Measurements from ENCODE around the gene USP34. TPM values are rescaled to one million over a fixed set of nuclear protein-coding genes. Genes with fewer than 3 reads are reported as not detected.

Gene USP34
- total and polyA plus RNA-seq, 9 of the 15 experiments (the other 6 are each of a cell fraction or from before 2014, with no cell fraction given): 19.8 to 108 (median 67.8) TPM

- no peak for TF ChIP-seq ZNF512 (tag; IDR thresholded peaks at IDR 0.05)
- peak; percentile 69 for TF ChIP-seq NCOR1 (IDR thresholded peaks at IDR 0.05)
- TF ChIP-seq KLF6 (CRISPR knock-in tag; IDR thresholded peaks at IDR 0.05; ENCODE audit: borderline replicate concordance): peak; percentile 70; the same call in 1 of the 2 replicates
- 0 out of 2 replicates have a peak, but pooled peaks have one; percentile 44 for TF ChIP-seq GTF2A2 (tag; IDR thresholded peaks at IDR 0.05)
Observed at GRCh38 chr2:61288070-61288841, 182.6 kb downstream of the USP34 start (continued).

- Histone ChIP-seq H3K4me3 (no peak overlapping the region), H3K4me1 (replicated peaks in 1 of 2; ENCODE audit: control insufficient read depth in 2 of 2, insufficient read depth in 2 of 2, low read length in 2 of 2) (peaks cover 3 to 21% of the 10 kb centered on the region in 2 experiments; a peak in 3 of 5 replicates), H3K79me2 (ENCODE audit: control insufficient read depth, insufficient read depth, low read length) (peaks cover 4% of the 10 kb centered on the region; the same call in 1 of the 3 replicates), H2AFZ (ENCODE audit: low read depth, low read length) (no peak overlapping the region), H3K9me3 (replicated peaks; ENCODE audit: control insufficient read depth, insufficient read depth, low read depth, low read length) (no peaks in the 10 kb centered on the region), H3K27me3 (ENCODE audit: control insufficient read depth in 2 of 2, insufficient read depth in 2 of 2, low read length in 2 of 2) (no peaks in the 10 kb centered on the region), H3K4me2 (ENCODE audit: insufficient read depth, low read length) (no peak overlapping the region), H3K9me1 (ENCODE audit: control insufficient read depth, insufficient read depth, low read length) (no peaks in the 10 kb centered on the region), H3K36me3 (ENCODE audit: control insufficient read depth, insufficient read depth, low read length) (peaks cover 50% of the 10 kb centered on the region; the same call in 2 of the 3 replicates), H3K27ac (ENCODE audit: extremely low read depth, low read depth, low read length) (peak overlapping the region; percentile 69; the same call in 2 of the 3 replicates), H3K9ac (ENCODE audit: insufficient read depth in 1 of 2, low read depth in 2 of 2, low read length in 2 of 2) (0 out of 4 replicates have a peak overlapping the region, but pooled peaks of 1 of the 2 experiments have one; percentile 5), H4K20me1 (replicated peaks; ENCODE audit: control insufficient read depth, insufficient read depth, low read length) (no peaks in the 10 kb centered on the region)
- TF ChIP-seq CXXC5 (CRISPR knock-in tag; IDR thresholded peaks at IDR 0.05) (peak; percentile 6; the same call in 1 of the 2 replicates), ZNF740 (CRISPR knock-in tag; IDR thresholded peaks at IDR 0.05) (no peak), ZNF740 (tag; IDR thresholded peaks at IDR 0.05) (0 out of 4 replicates have a peak, but pooled peaks of 1 of the 2 experiments have one; percentile 44), ELF4 (CRISPR knock-in tag; IDR thresholded peaks at IDR 0.05) (no peak), SMAD3 (CRISPR knock-in tag; conservative IDR thresholded peaks at IDR 0.05) (0 out of 2 replicates have a peak, but pooled peaks have one; percentile 27)
- ATAC-seq (no peak), FAIRE-seq (no peak), DNase-seq (ENCODE audit: extremely low read depth in 1 of 4, low spot score in 3 of 4) (no peak)
- WGBS (ENCODE audit: insufficient coverage, low coverage, missing lambda C conversion rate): 95% methylated on average over 4 of the region's 4 CpGs
- in situ Hi-C loops (cut with MboI) (no loop called here), intact Hi-C loops (cut with micrococcal nuclease) (no loop called here)
- ChIA-PET CTCF (ENCODE audit: low intra/inter-chr PET ratio) (no interaction called here), POLR2A (interaction anchor here (1.9 kb wide), 1 partner anchor 12 kb away, joined by 9 read pairs; no protein-coding TSS in a partner anchor)
- BruUV-seq (replicated peaks): no TSS peak
Observed at GRCh38 chr2:61287254-61287653, 183.6 kb downstream of the USP34 start.

Data from K562 (cell line).